IMR-90 (cell line): ENCODE measurements around the gene ARL13A. TPM values are rescaled to one million over a fixed set of nuclear protein-coding genes. Genes with fewer than 3 reads are reported as not detected.

Experiments used
- ATAC-seq: fragments of 200-7000 bp; cut with Tn5 transposase; 2 replicates; pipeline ENCODE4 v1.9.1; 2020; ENCODE audit warnings: low read depth, mild to moderate bottlenecking, moderate library complexity
- BruUV-seq: library from RNA; stranded (reverse); fragments of 400-500 nt; replicated peaks from 2 replicates; lab custom pipeline; 2021; lab: Mats Ljungman, UMichigan
- CTCF ChIA-PET: fragments of 300-600 bp; formaldehyde crosslinking; extraction: SDS; loops from one replicate; lab custom pipeline; 2021; ENCODE audit warnings: antibody characterized with exemption; lab: Yijun Ruan, JAX
- POLR2A ChIA-PET: fragments of 300-600 bp; sonication (Branson Sonifier 250); formaldehyde crosslinking; loops from one replicate; lab custom pipeline; 2022; ENCODE audit warnings: antibody characterized with exemption; ENCODE audit not compliant: unreplicated experiment; lab: Charles Lee
- DNase-seq: peaks from one replicate; pipeline ENCODE4 v3.0.0; 2013
- H2AFZ ChIP-seq: replicated peaks from 2 replicates; pipeline ENCODE3; 2013; ENCODE audit warnings: low read length, mild to moderate bottlenecking; ENCODE audit not compliant: poor library complexity
- H2AK5ac ChIP-seq: 2 replicates; pipeline ENCODE4 v1.6.1; 2013; ENCODE audit warnings: low read depth, low read length, inconsistent platforms
- H2AK9ac ChIP-seq: replicated peaks from 2 replicates; pipeline ENCODE3; 2013; ENCODE audit warnings: mild to moderate bottlenecking, low read depth, low read length, moderate library complexity; ENCODE audit not compliant: poor library complexity
- H2BK120ac ChIP-seq: 2 replicates; pipeline ENCODE4 v1.6.1; 2013; ENCODE audit warnings: low read depth, low read length, inconsistent platforms
- H2BK15ac ChIP-seq: 3 replicates; pipeline ENCODE4 v1.6.1; 2013; ENCODE audit warnings: low read depth, low read length, inconsistent platforms
- H2BK20ac ChIP-seq: 2 replicates; pipeline ENCODE4 v1.6.1; 2013; ENCODE audit warnings: low read depth, mild to moderate bottlenecking, inconsistent platforms, low read length, moderate library complexity
- H2BK5ac ChIP-seq: 2 replicates; pipeline ENCODE4 v1.6.1; 2013; ENCODE audit warnings: mild to moderate bottlenecking, low read depth, low read length, inconsistent platforms; ENCODE audit not compliant: poor library complexity, severe bottlenecking
- H3K14ac ChIP-seq: replicated peaks from 2 replicates; pipeline ENCODE4 v1.6.1; 2013; ENCODE audit warnings: low read depth, low read length, inconsistent platforms
- H3K18ac ChIP-seq: 2 replicates; pipeline ENCODE4 v1.6.1; 2013; ENCODE audit warnings: low read depth, low read length, control low read depth
- H3K23ac ChIP-seq: 2 replicates; pipeline ENCODE4 v1.6.1; 2013; ENCODE audit warnings: low read depth, low read length, inconsistent platforms
- H3K27ac ChIP-seq: 2 replicates; pipeline ENCODE4 v1.5.1; 2013; ENCODE audit warnings: mild to moderate bottlenecking, control low read depth, low read length; ENCODE audit not compliant: insufficient read depth
- H3K27me3 ChIP-seq: 2 replicates; pipeline ENCODE4 v1.6.1; 2013; ENCODE audit warnings: low read length; ENCODE audit not compliant: control insufficient read depth, insufficient read depth
- H3K36me3 ChIP-seq: 2 replicates; pipeline ENCODE4 v1.6.1; 2013; ENCODE audit warnings: low read length, mixed read lengths; ENCODE audit not compliant: control insufficient read depth, insufficient read depth
- H3K4ac ChIP-seq: 2 replicates; pipeline ENCODE4 v1.6.1; 2013; ENCODE audit warnings: low read depth, low read length, inconsistent platforms
- H3K4me1 ChIP-seq: 2 replicates; pipeline ENCODE4 v1.6.1; 2013; ENCODE audit warnings: low read length, mixed read lengths; ENCODE audit not compliant: control insufficient read depth, insufficient read depth
- H3K4me2 ChIP-seq: 2 replicates; pipeline ENCODE4 v1.6.1; 2013; ENCODE audit warnings: low read depth, mild to moderate bottlenecking, control low read depth, low read length, moderate library complexity
- H3K4me3 ChIP-seq: 2 replicates; pipeline ENCODE4 v1.5.1; 2013; ENCODE audit warnings: low read depth, mild to moderate bottlenecking, control low read depth, low read length, moderate library complexity; ENCODE audit not compliant: insufficient read depth
- H3K56ac ChIP-seq: 2 replicates; pipeline ENCODE4 v1.6.1; 2013; ENCODE audit warnings: low read length, inconsistent platforms; ENCODE audit not compliant: insufficient read depth; ENCODE audit errors: extremely low read depth
- H3K79me1 ChIP-seq, 2 experiments: 2 replicates each; pipeline ENCODE4 v1.6.1; 2013; ENCODE audit warnings: low read length in 2 of 2, inconsistent platforms in 1 of 2, low read depth in 1 of 2
- H3K9ac ChIP-seq: 2 replicates; pipeline ENCODE4 v1.6.1; 2013; ENCODE audit warnings: low read depth, low read length, control low read depth
- H3K9me1 ChIP-seq: 2 replicates; pipeline ENCODE4 v1.6.1; 2013; ENCODE audit warnings: low read length, inconsistent platforms; ENCODE audit not compliant: insufficient read depth
- H3K9me3 ChIP-seq: 2 replicates; pipeline ENCODE4 v1.6.1; 2013; ENCODE audit warnings: low read length; ENCODE audit not compliant: control insufficient read depth, insufficient read depth
- H4K20me1 ChIP-seq: 2 replicates; pipeline ENCODE4 v1.6.1; 2013; ENCODE audit warnings: low read length, inconsistent platforms; ENCODE audit not compliant: insufficient read depth
- H4K5ac ChIP-seq: 2 replicates; pipeline ENCODE4 v1.6.1; 2013; ENCODE audit warnings: mild to moderate bottlenecking, low read depth, low read length, control low read depth
- H4K8ac ChIP-seq, 2 experiments: 2 replicates each; pipeline ENCODE4 v1.6.1; 2013; ENCODE audit warnings: low read depth in 2 of 2, low read length in 2 of 2, control low read depth in 1 of 2, inconsistent platforms in 1 of 2
- H4K91ac ChIP-seq: 2 replicates; pipeline ENCODE4 v1.6.1; 2013; ENCODE audit warnings: low read depth, low read length, inconsistent platforms; ENCODE audit not compliant: insufficient read depth
- CHD1 ChIP-seq: IDR thresholded peaks from 2 replicates; pipeline ENCODE4 v1.6.1; 2012; ENCODE audit warnings: low read depth, low read length, improper control_type of control experiment
- ELK1 ChIP-seq: fragments of 150-350 bp; IDR thresholded peaks from 2 replicates; pipeline ENCODE4 v1.6.1; 2016; ENCODE audit warnings: low read depth, mild to moderate bottlenecking, low read length, moderate library complexity, borderline replicate concordance
- MXI1 ChIP-seq: IDR thresholded peaks from 2 replicates; pipeline ENCODE4 v1.6.1; 2012; ENCODE audit warnings: low read depth, mild to moderate bottlenecking, low read length, moderate library complexity, borderline replicate concordance
- NFE2L2 ChIP-seq: fragments of 150-350 bp; IDR thresholded peaks from 2 replicates; pipeline ENCODE4 v1.6.1; 2016; ENCODE audit warnings: low read depth, mild to moderate bottlenecking, low read length
- RAD21 ChIP-seq: IDR thresholded peaks from 2 replicates; pipeline ENCODE4 v1.6.1; 2012; ENCODE audit warnings: low read length, improper control_type of control experiment
- RCOR1 ChIP-seq: IDR thresholded peaks from 2 replicates; pipeline ENCODE4 v1.6.1; 2012; ENCODE audit warnings: mild to moderate bottlenecking, low read length, improper control_type of control experiment; ENCODE audit not compliant: insufficient replicate concordance
- RFX5 ChIP-seq: IDR thresholded peaks from 2 replicates; pipeline ENCODE4 v1.8.0; 2012; ENCODE audit warnings: low read depth, mild to moderate bottlenecking, low read length, moderate library complexity
- SMC3 ChIP-seq: fragments of 150-350 bp; IDR thresholded peaks from 2 replicates; pipeline ENCODE4 v1.6.1; 2016; ENCODE audit warnings: low read depth, mild to moderate bottlenecking, antibody characterized with exemption, low read length, moderate library complexity
- WGBS, 2 experiments: methylation state at CpG; one replicate each; pipeline versions ENCODE4 v1.1.5 to v1.1.7; 2013; ENCODE audit warnings: missing lambda C conversion rate in 2 of 2; ENCODE audit not compliant: insufficient read length in 1 of 2; ENCODE audit errors: extremely low coverage in 2 of 2; 5-methylcytosine and 5-hydroxymethylcytosine counted together
- dilution Hi-C: fragments of 300-500 bp; cut with HindIII; formaldehyde crosslinking; loops from one replicate; pipeline ENCODE4 v1.14.3; 2018; ENCODE audit warnings: low sequenced_read_pairs; ENCODE audit not compliant: unreplicated experiment
- in situ Hi-C: fragments of 300-500 bp; cut with MboI; formaldehyde crosslinking; loops from 3 replicates; pipeline ENCODE4 v1.14.3; 2019; ENCODE audit warnings: low sequenced_read_pairs, inconsistent platforms, mixed read lengths
- intact Hi-C: fragments of 100-400 bp; cut with micrococcal nuclease; formaldehyde crosslinking; loops from 2 replicates; pipeline ENCODE4 v1.10.0; 2022
- polyA plus RNA-seq, 3 experiments: library from polyadenylated mRNA; depleted of rRNA; stranded (reverse); fragments of >200 nt; gene quantifications; 2 replicates each; pipeline ENCODE4 v1.2.3, GENCODE V29; 2012; ENCODE audit warnings: low replicate concordance in 1 of 3
- total RNA-seq: library from RNA; depleted of rRNA; stranded (reverse); fragments of >200 nt; gene quantifications from 2 replicates; pipeline ENCODE4 v1.2.3, GENCODE V29; 2012

The ARL13A gene
- total and polyA plus RNA-seq, 2 of the 4 experiments (the other 2 are of a cell fraction), result not detected

DNA sequence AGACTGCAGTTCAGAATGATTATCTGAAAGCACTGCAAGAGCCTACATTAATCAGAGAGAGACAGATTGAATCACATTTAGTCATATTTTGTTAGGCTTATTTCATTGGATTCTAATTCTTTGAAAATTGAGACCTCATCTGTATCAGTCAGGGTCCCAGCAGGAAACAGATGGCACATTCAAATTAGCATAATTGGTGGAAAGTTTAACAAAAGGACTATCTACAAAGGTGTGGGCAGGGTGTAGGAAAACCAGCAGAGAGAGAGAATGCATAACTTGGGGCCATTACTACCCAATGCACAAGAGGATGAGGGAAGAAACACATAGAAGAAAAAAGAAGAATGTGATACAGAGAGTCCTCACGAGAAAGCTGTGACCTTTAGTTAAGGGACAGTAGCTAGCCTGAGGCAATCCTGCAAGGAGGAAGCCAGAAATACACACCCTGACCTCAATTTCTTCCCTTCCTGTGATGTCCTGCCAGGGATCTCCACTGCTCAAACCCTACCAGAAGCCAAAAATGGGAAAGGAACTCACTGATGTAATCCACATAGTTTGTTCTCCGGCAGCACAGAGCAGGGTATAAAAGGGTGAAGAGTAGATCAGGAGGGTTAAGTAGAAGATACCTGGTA is 23.1 kb upstream of the ARL13A start:
- in situ Hi-C loops, result no loop called here
- DNase-seq (no peak), ATAC-seq (no peak)
- no peak overlapping the region for H4K91ac ChIP-seq
- no peaks in the 10 kb centered on the region for H3K79me1 ChIP-seq
- H3K36me3 ChIP-seq, result no peaks in the 10 kb centered on the region
- intact Hi-C loops, result no loop called here
- no peaks in the 10 kb centered on the region for H4K20me1 ChIP-seq
- H4K8ac ChIP-seq, result no peak overlapping the region
- H3K56ac ChIP-seq, result no peak overlapping the region
- dilution Hi-C loops, result no loop called here
- H3K4me1 ChIP-seq, result no peaks in the 10 kb centered on the region
- peaks cover 2% of the 10 kb centered on the region; the same call in 1 of the 2 replicates for H3K27me3 ChIP-seq
- no peak overlapping the region for H2AK9ac ChIP-seq
- H4K5ac ChIP-seq, result no peak overlapping the region
- H2BK15ac ChIP-seq, result no peak overlapping the region
- H3K18ac ChIP-seq, result no peak overlapping the region
- H2AFZ ChIP-seq, result no peak overlapping the region
- BruUV-seq, result no TSS peak
- no peak overlapping the region for H2BK20ac ChIP-seq
- H3K27ac ChIP-seq, result no peak overlapping the region
- H3K9ac ChIP-seq, result no peak overlapping the region
- no peak for TF ChIP-seq MXI1
- no peak for TF ChIP-seq ELK1
- TF ChIP-seq RFX5, result no peak
- TF ChIP-seq CHD1, result no peak
- no peak for TF ChIP-seq SMC3
- no peak for TF ChIP-seq RCOR1
- no peak for TF ChIP-seq RAD21
- TF ChIP-seq NFE2L2, result no peak
- WGBS, 2 experiments, result no CpG with 5 or more reads among the region's 2 CpGs
- CTCF ChIA-PET, result no interaction called here
- POLR2A ChIA-PET, result no interaction called here
- no peak overlapping the region for H2AK5ac ChIP-seq
- H3K14ac ChIP-seq, result no peak overlapping the region
- no peak overlapping the region for H3K4me2 ChIP-seq
- no peak overlapping the region for H3K4me3 ChIP-seq
- no peak overlapping the region for H2BK120ac ChIP-seq
- H2BK5ac ChIP-seq, result no peak overlapping the region
- H3K9me3 ChIP-seq, result no peaks in the 10 kb centered on the region
- H3K23ac ChIP-seq, result no peak overlapping the region
- no peaks in the 10 kb centered on the region for H3K9me1 ChIP-seq
- no peak overlapping the region for H3K4ac ChIP-seq
